CD8-positive, alpha-beta memory T cell (primary cell): Measurements from ENCODE around the gene MAPKAPK2. TPM values are rescaled to one million over a fixed set of nuclear protein-coding genes. Genes with fewer than 3 reads are reported as not detected.

Experiments used
- CTCF ChIA-PET: fragments of 350-600 bp; sonication (Branson Sonifier 250); formaldehyde crosslinking; loops from one replicate; lab custom pipeline; 2021; ENCODE audit warnings: antibody characterized with exemption; lab: Charles Lee
- POLR2A ChIA-PET: fragments of 350-600 bp; sonication (Branson Sonifier 250); formaldehyde crosslinking; loops from one replicate; lab custom pipeline; 2021; ENCODE audit warnings: antibody characterized with exemption; lab: Charles Lee
- DNase-seq, 5 donors: peaks; one replicate each; pipeline versions ENCODE4 v3.0.0 to v3.0.0-alpha.2; 2020 to 2022; ENCODE audit warnings: mixed read lengths in 1 of 5
- H3K27ac ChIP-seq: one replicate; pipeline ENCODE4 v1.7.0; 2013; ENCODE audit warnings: low read depth, mild to moderate bottlenecking, low read length, moderate library complexity
- H3K27me3 ChIP-seq: 2 replicates; pipeline ENCODE4 v1.7.0; 2013; ENCODE audit warnings: low read length, mild to moderate bottlenecking; ENCODE audit not compliant: insufficient read depth, poor library complexity, severe bottlenecking
- H3K36me3 ChIP-seq: 2 replicates; pipeline ENCODE4 v1.7.0; 2013; ENCODE audit warnings: mild to moderate bottlenecking, low read length, moderate library complexity; ENCODE audit not compliant: insufficient read depth
- H3K4me1 ChIP-seq: 2 replicates; pipeline ENCODE4 v1.7.0; 2013; ENCODE audit warnings: mild to moderate bottlenecking, low read length, moderate library complexity; ENCODE audit not compliant: insufficient read depth
- H3K4me3 ChIP-seq: 2 replicates; pipeline ENCODE4 v1.7.0; 2013; ENCODE audit warnings: mild to moderate bottlenecking, low read length
- H3K9me3 ChIP-seq: 2 replicates; pipeline ENCODE4 v1.7.0; 2013; ENCODE audit warnings: mild to moderate bottlenecking, low read length
- H3K27ac Mint-ChIP-seq, 8 donors: one replicate each; pipeline ENCODE4 v1.8.0; 2020 to 2021; ENCODE audit warnings: mixed read lengths in 8 of 8, mild to moderate bottlenecking in 6 of 8, inconsistent platforms in 3 of 8, moderate library complexity in 3 of 8
- H3K27me3 Mint-ChIP-seq, 2 donors: one replicate each; pipeline ENCODE4 v1.8.0; 2020 to 2021; ENCODE audit warnings: mixed read lengths in 2 of 2, mild to moderate bottlenecking in 1 of 2, moderate library complexity in 1 of 2
- H3K36me3 Mint-ChIP-seq, 3 donors: one replicate each; pipeline ENCODE4 v1.8.0; 2020 to 2021; ENCODE audit warnings: mixed read lengths in 3 of 3, inconsistent platforms in 1 of 3, mild to moderate bottlenecking in 1 of 3
- H3K4me1 Mint-ChIP-seq, 3 donors: one replicate each; pipeline ENCODE4 v1.8.0; 2020 to 2021; ENCODE audit warnings: mixed read lengths in 3 of 3, inconsistent platforms in 1 of 3, mild to moderate bottlenecking in 1 of 3
- H3K4me3 Mint-ChIP-seq, 7 donors: one replicate each; pipeline ENCODE4 v1.8.0; 2020 to 2021; ENCODE audit warnings: mixed read lengths in 7 of 7, mild to moderate bottlenecking in 6 of 7, moderate library complexity in 4 of 7, inconsistent platforms in 2 of 7
- H3K9me3 Mint-ChIP-seq, 5 donors: one replicate each; pipeline ENCODE4 v1.8.0; 2020 to 2022; ENCODE audit warnings: mixed read lengths in 5 of 5, mild to moderate bottlenecking in 3 of 5, moderate library complexity in 2 of 5, inconsistent platforms in 1 of 5
- polyA plus RNA-seq: library from polyadenylated mRNA; unstranded; fragments of 300-500 nt; fragmentation: Illumina TruSeq; gene quantifications from one replicate; pipeline ENCODE4 v1.2.3, GENCODE V29; 2021
- total RNA-seq, 2 experiments: library from RNA; stranded (reverse); gene quantifications; one replicate each; pipeline ENCODE4 v1.2.3, GENCODE V29; 2021

Gene MAPKAPK2
- total and polyA plus RNA-seq, 3 experiments from 2014 or later, result 5.0 to 79.1 (median 78.4) TPM

- H3K36me3 Mint-ChIP-seq, result no peaks in the 10 kb centered on the region
- H3K4me1 Mint-ChIP-seq, result peaks cover 55 to 78% (median 75%) of the 10 kb centered on the region in 3 donors
- H3K4me1 ChIP-seq, result peaks cover 61% of the 10 kb centered on the region
Observed at GRCh38 chr1:206766251-206766856, 81.6 kb downstream of the MAPKAPK2 start.

DNA sequence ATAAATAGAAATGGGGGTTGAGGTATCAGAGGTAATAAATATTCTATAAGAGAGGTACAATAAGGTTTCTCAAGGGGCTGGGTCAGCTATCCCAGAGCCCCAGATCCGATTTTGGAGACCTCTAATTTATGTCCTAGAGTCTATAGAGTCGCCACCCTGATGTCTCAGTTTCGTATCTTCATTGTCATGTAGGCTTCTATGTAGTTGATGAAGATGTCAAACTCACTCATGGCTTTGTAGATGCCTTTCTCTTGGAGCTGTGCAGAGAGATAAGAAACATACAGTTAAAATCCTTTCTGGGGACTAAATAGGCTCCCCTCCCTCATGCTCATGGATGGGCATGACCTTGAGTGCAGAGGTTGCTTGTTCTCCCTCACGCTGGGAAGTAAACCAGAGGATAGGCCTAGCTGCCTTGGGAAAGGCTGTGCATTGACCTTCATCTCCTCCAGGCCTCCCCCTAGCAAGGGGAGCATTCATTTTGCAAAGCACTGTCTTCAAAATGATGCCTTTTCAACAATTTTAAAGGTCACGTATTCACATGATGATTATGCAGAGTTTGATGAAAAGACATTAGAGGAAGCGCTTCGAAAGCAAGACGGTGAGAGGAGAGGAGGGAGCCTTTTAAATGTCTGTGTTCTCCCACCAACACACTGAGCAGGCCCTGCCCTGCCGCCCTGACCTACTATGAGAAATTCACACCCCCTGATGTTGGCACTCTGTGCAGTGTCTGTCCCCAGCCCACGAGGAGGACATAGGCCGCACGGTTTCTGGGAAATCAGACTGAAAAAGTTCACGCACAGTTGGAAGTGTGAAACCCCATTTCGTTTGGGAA, 84.0 kb downstream of the MAPKAPK2 start:
- CTCF ChIA-PET, result interaction anchor here (0.7 to 4.7 kb wide), 16 partner anchors 8 to 144 kb away, joined by 3 to 42 read pairs (median 6); no protein-coding TSS in a partner anchor
- DNase-seq, result no peak
- Mint-ChIP-seq H3K27me3 (no peaks in the 10 kb centered on the region), H3K4me1 (peaks cover 72 to 94% (median 90%) of the 10 kb centered on the region in 3 donors), H3K4me3 (peak overlapping the region in 6 of 7 donors; percentile 42 to 87 (median 71)), H3K27ac (peak overlapping the region; percentile 50 to 92 (median 90)), H3K36me3 (no peaks in the 10 kb centered on the region), H3K9me3 (no peaks in the 10 kb centered on the region)
- no peaks in the 10 kb centered on the region for H3K9me3 ChIP-seq
- no peaks in the 10 kb centered on the region for H3K27me3 ChIP-seq
- H3K36me3 ChIP-seq, result no peaks in the 10 kb centered on the region
- H3K27ac ChIP-seq, result no peak overlapping the region
- H3K4me1 ChIP-seq, result peaks cover 81% of the 10 kb centered on the region
- H3K4me3 ChIP-seq, result no peak overlapping the region
- POLR2A ChIA-PET, result interaction anchor here (1.0 to 2.7 kb wide), 5 partner anchors 10 to 35 kb away, joined by 3 to 13 read pairs (median 4); no protein-coding TSS in a partner anchor

More at GRCh38 chr1:206766251-206766856, 81.6 kb downstream of the MAPKAPK2 start:
- ChIA-PET CTCF (interaction anchor here (0.8 to 4.7 kb wide), 12 partner anchors 8 to 146 kb away, joined by 3 to 42 read pairs (median 7); no protein-coding TSS in a partner anchor), POLR2A (interaction anchor here (0.8 to 1.5 kb wide), 6 partner anchors 18 to 159 kb away, joined by 3 to 8 read pairs (median 4); no protein-coding TSS in a partner anchor)
- H3K4me3 Mint-ChIP-seq, result peak overlapping the region; percentile 25 to 82 (median 63)
- H3K9me3 ChIP-seq, result no peaks in the 10 kb centered on the region
- no peaks in the 10 kb centered on the region for H3K36me3 ChIP-seq
- no peaks in the 10 kb centered on the region for H3K27me3 Mint-ChIP-seq
- DNase-seq, result peak; percentile 57 to 84 (median 73)
- no peak overlapping the region for H3K27ac ChIP-seq
- no peaks in the 10 kb centered on the region for H3K9me3 Mint-ChIP-seq
- H3K27me3 ChIP-seq, result no peaks in the 10 kb centered on the region
- H3K27ac Mint-ChIP-seq, result peak overlapping the region; percentile 21 to 98 (median 85)
- peak overlapping the region; percentile 7 for H3K4me3 ChIP-seq

GRCh38 chr1:206769304-206769731, 84.6 kb downstream of the MAPKAPK2 start:
- no peaks in the 10 kb centered on the region for H3K27me3 ChIP-seq
- DNase-seq, result peak in 4 of 5 donors; percentile 24 to 75 (median 52)
- Mint-ChIP-seq H3K27ac (peak overlapping the region; percentile 50 to 92 (median 90)), H3K27me3 (no peaks in the 10 kb centered on the region), H3K36me3 (no peaks in the 10 kb centered on the region), H3K4me3 (peak overlapping the region; percentile 8 to 87 (median 68)), H3K9me3 (no peaks in the 10 kb centered on the region), H3K4me1 (peaks cover 75 to 93% (median 89%) of the 10 kb centered on the region in 3 donors)
- H3K9me3 ChIP-seq, result no peaks in the 10 kb centered on the region
- CTCF ChIA-PET, result interaction anchor here (0.8 to 4.7 kb wide), 15 partner anchors 8 to 143 kb away, joined by 3 to 42 read pairs (median 4); no protein-coding TSS in a partner anchor
- no peaks in the 10 kb centered on the region for H3K36me3 ChIP-seq
- no peak overlapping the region for H3K4me3 ChIP-seq
- H3K27ac ChIP-seq, result no peak overlapping the region
- POLR2A ChIA-PET, result interaction anchor here (1.1 to 2.7 kb wide), 4 partner anchors 11 to 152 kb away, joined by 3 to 13 read pairs (median 4); partner anchors contain the start of gene FCMR
- H3K4me1 ChIP-seq, result peaks cover 81% of the 10 kb centered on the region

DNA sequence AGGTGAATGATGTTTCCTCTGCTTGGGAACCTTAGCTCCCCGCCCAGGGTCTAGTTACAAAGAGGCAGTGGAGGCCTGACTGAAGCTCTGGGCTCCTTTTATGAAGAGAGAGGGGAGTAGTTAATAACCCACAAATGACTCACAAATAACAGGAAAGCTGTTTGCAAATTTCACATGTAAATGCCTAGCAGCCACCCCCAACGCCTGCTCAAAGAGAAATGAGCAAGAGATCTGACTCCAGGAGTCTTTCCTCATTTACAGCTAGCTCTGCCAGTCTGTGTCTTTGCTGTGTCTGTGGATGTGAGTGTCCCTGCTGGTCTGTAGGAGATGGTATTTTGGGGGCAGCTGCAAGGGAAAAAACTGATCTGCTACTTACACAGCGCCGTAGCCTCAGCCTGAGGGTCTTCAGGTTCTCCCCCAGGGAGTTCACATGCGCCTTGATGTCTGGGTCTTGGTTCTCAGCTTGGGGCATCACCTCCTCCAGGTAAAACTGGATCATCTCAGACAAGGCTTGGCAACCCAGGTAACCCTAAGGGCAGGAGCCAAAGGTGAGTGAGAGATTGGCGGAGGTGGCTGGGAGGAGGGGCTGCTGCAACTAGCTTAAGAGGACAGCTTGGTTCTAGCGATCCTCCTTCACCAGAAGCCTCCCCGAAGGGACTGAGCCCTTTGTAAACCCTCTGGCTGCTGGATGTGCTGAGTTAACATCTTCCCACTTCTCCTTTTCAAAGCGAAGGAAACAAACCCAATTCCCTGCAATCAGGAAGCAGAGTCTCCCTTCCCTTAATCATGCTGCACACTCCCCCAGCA, 86.0 kb downstream of the MAPKAPK2 start, which contains the start of gene IL19:
IL19 (plus strand) TSS at position 243 of the 807 bp plus-strand sequence. CDS start 65,890 bp downstream, outside the sequence.
- H3K27ac Mint-ChIP-seq, result peak within 1 kb of the TSS; percentile 50 to 92 (median 90)
- peak within 1 kb of the TSS in 6 of 7 donors; percentile 42 to 76 (median 71) for H3K4me3 Mint-ChIP-seq
- no peaks in the 10 kb centered on the region for H3K9me3 Mint-ChIP-seq
- no peaks in the 10 kb centered on the region for H3K36me3 Mint-ChIP-seq
- no peaks in the 10 kb centered on the region for H3K27me3 Mint-ChIP-seq
- ChIA-PET POLR2A (interaction anchor here (0.5 to 2.7 kb wide), 7 partner anchors 12 to 151 kb away, joined by 3 to 13 read pairs (median 3); partner anchors contain the start of gene FCMR), CTCF (interaction anchor here (1.0 to 3.9 kb wide), 11 partner anchors 10 to 142 kb away, joined by 3 to 24 read pairs (median 5); no protein-coding TSS in a partner anchor)
- peak within 1 kb of the TSS; percentile 21 for H3K4me3 ChIP-seq
- H3K27me3 ChIP-seq, result no peaks in the 10 kb centered on the region
- peaks cover 76 to 91% (median 87%) of the 10 kb centered on the region in 3 donors for H3K4me1 Mint-ChIP-seq
- H3K9me3 ChIP-seq, result no peaks in the 10 kb centered on the region
- no peaks in the 10 kb centered on the region for H3K36me3 ChIP-seq
- peaks cover 73% of the 10 kb centered on the region for H3K4me1 ChIP-seq
- no peak for DNase-seq
- H3K27ac ChIP-seq, result no peak within 1 kb of the TSS

- Mint-ChIP-seq H3K4me3 (peak overlapping the region in 2 of 7 donors; percentile 74 to 76), H3K4me1 (peaks cover 70 to 85% (median 81%) of the 10 kb centered on the region in 3 donors), H3K27me3 (no peaks in the 10 kb centered on the region), H3K36me3 (no peaks in the 10 kb centered on the region), H3K27ac (peak overlapping the region in 5 of 8 donors; percentile 33 to 92 (median 72)), H3K9me3 (no peaks in the 10 kb centered on the region)
- DNase-seq, result no peak
- Histone ChIP-seq H3K4me1 (peaks cover 67% of the 10 kb centered on the region), H3K27me3 (no peaks in the 10 kb centered on the region), H3K27ac (no peak overlapping the region), H3K9me3 (no peaks in the 10 kb centered on the region), H3K36me3 (no peaks in the 10 kb centered on the region), H3K4me3 (no peak overlapping the region)
- ChIA-PET CTCF (interaction anchor here (1.4 to 3.9 kb wide), 6 partner anchors 15 to 141 kb away, joined by 5 to 24 read pairs (median 6); no protein-coding TSS in a partner anchor), POLR2A (interaction anchor here (0.7 to 1.1 kb wide), 2 partner anchors 13 to 32 kb away, joined by 3 read pairs; no protein-coding TSS in a partner anchor)
Observed at GRCh38 chr1:206771338-206771692, 86.6 kb downstream of the MAPKAPK2 start.

DNA sequence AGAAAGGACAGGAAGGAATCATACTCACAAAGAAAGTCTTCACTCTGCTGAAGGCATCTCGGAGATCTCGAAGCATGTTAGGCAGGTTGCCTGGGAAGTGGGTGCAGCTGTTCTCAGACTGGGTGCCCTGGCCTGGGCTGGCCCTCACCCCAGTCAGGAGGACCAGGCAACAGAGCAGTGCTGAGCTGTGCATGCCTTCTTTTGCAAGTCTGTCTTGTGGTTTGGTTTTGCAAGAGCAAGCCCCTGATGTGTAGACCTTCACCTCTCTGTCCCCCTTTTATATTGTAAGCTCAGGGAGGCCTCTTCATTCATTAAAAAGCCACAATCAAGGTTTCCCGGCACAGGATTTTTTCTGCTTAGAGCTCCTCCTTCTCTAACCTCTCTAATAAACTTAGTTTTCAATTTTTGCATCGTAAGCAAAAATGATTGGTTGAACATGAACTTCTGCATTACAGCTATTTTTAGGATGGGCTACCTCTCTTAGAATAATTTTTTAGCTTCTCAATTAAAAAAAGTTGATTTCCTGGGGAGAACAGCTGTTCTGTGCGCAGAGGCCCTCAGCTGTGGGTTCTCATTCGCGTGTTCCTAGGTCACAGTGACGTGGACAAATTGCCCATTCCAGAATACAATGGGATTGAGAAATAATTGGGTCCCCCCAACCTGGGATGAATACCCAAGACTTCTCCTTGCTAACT, 87.7 kb downstream of the MAPKAPK2 start, which contains the start of gene IL10:
IL10 (minus strand) TSS at position 252 of the 695 bp plus-strand sequence; CDS start at position 193, 59 bp downstream.
- Histone ChIP-seq H3K27ac (no peak within 1 kb of the TSS), H3K9me3 (no peaks in the 10 kb centered on the region), H3K4me3 (no peak within 1 kb of the TSS), H3K4me1 (peaks cover 56% of the 10 kb centered on the region), H3K36me3 (no peaks in the 10 kb centered on the region), H3K27me3 (no peaks in the 10 kb centered on the region)
- peaks cover 61 to 74% (median 70%) of the 10 kb centered on the region in 3 donors for H3K4me1 Mint-ChIP-seq
- H3K36me3 Mint-ChIP-seq, result no peaks in the 10 kb centered on the region
- no peaks in the 10 kb centered on the region for H3K27me3 Mint-ChIP-seq
- peak within 1 kb of the TSS in 5 of 7 donors; percentile 21 to 56 (median 39) for H3K4me3 Mint-ChIP-seq
- no peaks in the 10 kb centered on the region for H3K9me3 Mint-ChIP-seq
- CTCF ChIA-PET, result interaction anchor here (0.6 to 3.9 kb wide), 6 partner anchors 11 to 140 kb away, joined by 3 to 24 read pairs (median 5); no protein-coding TSS in a partner anchor
- POLR2A ChIA-PET, result interaction anchor here (0.5 kb wide), 1 partner anchor 148 kb away, joined by 4 read pairs; no protein-coding TSS in a partner anchor
- H3K27ac Mint-ChIP-seq, result peak within 1 kb of the TSS; percentile 44 to 90 (median 68)
- DNase-seq, result no peak
